ELF-1 (cell line): ENCODE measurements around the gene FAM53B.

Experiments used
- DNase-seq: peaks from one replicate; pipeline ENCODE4 v3.0.0-alpha.2; 2016; ENCODE audit warnings: low read depth, low spot score

The FAM53B gene

GRCh38 chr10:124697837-124698544, 46.2 kb downstream of the FAM53B start:
- peak; percentile 30 for DNase-seq

DNA sequence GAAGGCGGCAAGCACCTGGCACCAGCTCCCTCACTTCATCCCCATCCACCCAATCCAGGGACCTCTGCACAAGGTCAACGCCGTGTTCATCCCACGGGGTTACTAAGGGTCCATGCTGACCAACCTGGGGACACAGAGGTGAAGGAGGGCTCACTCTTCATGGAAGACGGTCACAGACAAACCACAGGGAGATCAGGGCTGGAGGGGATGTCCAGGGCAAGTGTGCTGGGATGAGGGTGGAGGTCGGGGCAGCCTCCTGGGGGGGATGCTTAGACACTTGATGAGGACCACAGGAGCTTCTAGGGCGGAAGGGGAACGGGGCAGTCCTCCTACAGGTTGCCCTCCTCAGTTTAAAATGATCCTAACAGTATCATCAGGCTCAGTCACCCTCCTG, 46.7 kb downstream of the FAM53B start:
- no peak for DNase-seq

GRCh38 chr10:124696446-124697392, 47.5 kb downstream of the FAM53B start:
- no peak for DNase-seq

GRCh38 chr10:124695259-124695658, 48.9 kb downstream of the FAM53B start:
- DNase-seq = no peak

DNA sequence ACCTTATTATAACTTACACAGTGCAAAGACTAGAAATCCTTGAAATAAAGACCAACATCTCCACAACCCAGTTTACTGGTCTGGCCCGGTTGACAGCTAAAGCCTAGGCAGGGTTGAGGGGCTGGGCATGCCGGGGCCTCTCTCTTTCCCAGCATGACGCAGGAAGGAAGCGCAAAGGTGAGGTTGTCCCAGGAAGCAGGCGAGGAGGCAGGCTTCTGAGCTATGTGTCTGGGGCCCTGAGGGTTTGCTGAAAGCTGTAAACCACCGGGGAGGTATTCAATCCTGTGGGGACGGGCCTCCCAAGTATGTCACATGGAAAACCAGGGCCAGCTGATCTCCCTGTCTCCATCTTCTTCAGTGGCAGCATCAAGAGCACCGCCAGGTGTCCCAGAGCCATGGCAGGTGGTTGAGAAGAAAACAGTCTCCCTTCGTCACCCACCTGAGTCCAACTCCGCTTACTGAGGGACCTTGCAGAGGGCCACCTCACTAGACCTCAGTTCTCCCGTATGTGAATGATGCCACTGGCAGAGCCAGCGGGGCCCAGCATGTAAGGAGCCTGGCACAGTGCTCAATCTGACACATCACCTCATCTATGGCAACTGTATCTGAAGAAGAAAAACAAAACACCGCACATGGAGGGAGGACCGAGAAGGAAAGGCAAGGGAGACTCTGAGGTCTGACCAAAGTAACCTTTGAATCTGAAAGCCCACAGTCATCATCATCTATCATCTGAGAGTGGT, 49.5 kb downstream of the FAM53B start:
- peak; percentile 13 for DNase-seq

- DNase-seq = no peak
Measured at GRCh38 chr10:124693801-124694416, 50.3 kb downstream of the FAM53B start.

DNA sequence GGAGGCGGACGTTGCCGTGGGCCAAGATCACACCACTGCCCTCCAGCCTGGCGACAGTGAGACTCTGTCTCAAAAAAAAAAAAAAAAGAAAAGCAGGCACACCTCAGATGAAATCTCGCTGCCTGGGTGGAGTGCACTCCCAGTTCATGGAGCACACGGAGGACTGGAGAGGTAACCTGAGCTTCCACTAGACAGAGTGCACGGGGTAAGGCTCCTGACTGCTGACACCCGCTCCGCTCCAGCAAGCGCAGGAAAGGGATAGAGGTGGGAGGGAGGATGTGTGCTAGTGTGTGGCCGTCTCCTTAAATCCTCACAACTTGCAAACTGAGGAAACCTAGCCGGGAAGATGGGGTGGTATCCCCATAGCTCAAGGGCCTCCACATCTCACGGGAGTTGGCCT, 50.8 kb downstream of the FAM53B start:
- DNase-seq = no peak

- DNase-seq = no peak
Measured at GRCh38 chr10:124692100-124692446, 52.1 kb downstream of the FAM53B start.

DNA sequence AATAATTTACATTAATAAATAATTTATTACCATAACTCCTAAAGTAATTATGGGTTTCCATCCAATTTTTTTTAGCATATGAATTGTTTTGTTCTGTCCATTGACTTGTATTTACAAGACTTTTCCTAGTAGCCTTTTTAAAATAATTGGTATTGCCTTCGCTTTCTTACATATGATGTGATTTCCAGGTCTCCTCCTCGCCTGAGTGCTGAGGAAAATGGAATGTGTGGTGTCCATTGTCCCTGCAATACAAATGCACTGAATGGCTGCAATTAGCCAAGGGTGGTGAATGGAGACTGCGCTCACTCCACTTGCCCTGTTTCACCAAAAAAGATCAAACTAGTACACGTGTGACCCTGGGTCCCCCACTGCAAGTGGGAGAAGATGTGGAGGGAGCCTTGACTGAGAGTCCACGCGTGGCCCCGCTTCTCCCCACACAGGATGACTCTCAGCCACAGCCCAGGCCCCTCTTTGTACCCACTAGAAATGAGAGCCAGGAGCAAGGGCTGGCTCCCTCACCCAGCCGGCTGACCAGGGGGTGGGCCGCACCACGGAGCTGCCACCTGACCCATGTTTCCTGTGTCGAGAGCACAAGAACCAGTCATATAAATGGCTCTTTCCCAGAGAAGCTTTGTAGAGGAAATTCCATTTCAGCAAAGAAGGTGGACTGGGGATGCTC, 52.6 kb downstream of the FAM53B start:
- DNase-seq = no peak

- no peak for DNase-seq
Measured at GRCh38 chr10:124691002-124691401, 53.2 kb downstream of the FAM53B start.

GRCh38 chr10:124689911-124690498, 54.2 kb downstream of the FAM53B start:
- DNase-seq = no peak

GRCh38 chr10:124688889-124689670, 55.1 kb downstream of the FAM53B start:
- no peak for DNase-seq

GRCh38 chr10:124688386-124688785, 55.8 kb downstream of the FAM53B start:
- DNase-seq = no peak

DNA sequence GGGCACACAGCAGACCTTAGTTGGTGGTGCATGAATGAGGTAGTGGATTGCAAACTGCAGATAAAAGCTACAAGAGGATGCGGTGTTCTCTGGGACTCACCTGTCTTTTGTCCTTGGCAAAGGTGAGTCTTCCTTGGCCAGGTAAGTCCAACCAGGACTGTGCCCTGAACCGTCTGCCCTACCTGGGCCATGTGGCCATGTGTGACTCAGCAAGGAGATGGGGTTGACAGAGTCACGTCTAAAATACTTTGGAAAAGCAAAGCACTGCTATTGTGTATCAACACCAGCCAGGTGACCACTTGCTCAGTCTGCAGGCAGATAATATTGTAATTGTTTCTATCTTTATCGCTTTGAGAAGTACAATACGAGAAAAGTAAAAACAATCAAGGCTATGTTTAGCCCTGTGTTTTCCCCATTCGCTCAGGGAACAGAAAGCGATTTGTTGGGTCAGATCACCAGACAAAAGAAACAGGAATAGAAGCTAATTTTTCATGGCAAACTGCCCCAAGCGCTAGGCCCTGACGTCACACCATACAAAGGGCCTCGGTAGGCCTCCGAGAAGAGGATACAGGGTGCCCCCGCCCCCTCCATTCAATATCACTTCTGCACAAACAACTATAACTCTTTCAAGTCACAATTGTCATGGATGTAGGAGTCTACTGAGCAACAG, 57.3 kb downstream of the FAM53B start:
- no peak for DNase-seq

- no peak for DNase-seq
Measured at GRCh38 chr10:124685261-124685660, 58.9 kb downstream of the FAM53B start.

DNA sequence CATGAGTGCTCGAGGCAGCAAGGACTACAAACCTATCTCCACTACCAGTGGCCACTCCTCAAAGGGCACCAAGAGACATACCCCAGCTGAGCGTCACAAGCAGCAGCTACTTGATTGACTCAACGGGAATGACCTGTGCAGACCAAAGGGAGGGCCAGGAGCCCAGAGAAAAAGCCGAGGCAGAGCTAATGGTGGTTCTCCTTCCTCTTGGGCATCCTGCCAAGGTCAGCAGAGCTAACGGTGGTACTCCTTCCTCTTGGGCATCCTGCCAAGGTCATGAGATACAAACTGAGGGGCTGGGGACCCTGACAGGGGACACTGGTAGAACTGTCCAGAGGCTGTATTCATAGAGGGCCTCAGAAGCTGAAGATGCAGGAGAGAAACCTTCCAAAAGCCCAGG, 60.4 kb downstream of the FAM53B start:
- no peak for DNase-seq

DNA sequence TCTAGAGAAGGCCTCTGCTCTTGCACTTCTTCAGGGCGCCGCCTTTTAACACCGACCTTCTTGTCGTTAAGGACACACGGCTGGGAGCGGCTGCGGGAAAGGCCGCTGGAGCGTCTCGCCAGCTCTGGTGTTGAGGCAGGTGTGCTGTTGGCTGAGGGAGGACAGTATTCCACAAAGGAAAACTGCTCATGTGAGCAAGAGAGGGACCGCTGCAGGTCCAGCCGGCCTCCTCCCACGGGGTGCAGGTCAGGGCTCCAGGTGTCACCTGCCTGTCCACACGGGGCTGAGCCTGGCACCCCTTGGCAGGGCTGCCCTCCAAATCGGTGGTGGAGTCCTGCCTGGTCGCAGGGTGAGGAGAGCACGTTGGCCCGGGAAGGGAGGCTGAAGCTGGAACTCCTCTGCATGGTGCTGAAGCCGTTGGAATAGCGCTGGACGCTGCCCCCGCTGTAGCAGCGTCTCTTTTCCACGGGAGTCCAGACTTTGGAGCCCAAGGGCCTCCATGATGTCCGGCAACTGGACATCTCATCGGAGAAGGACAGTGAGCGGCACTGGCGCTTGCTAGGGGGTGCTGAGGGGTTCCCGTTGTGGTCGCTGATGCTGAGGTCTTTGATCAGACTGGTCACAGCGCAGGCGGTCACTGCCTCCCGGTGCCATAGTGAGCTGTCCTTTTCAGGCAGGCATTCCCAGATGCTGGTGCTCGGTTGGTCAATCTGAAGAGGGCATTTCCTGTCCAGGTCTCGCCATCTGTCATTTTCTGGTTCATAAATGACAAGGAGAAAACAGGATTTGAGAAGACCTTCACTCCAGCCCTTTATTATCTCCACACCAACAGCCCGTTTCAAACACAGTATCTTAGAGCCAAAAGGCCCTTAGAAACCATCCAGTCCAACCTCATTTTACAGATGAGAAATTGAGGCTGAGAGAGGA, 62.3 kb downstream of the FAM53B start:
- DNase-seq = no peak

DNA sequence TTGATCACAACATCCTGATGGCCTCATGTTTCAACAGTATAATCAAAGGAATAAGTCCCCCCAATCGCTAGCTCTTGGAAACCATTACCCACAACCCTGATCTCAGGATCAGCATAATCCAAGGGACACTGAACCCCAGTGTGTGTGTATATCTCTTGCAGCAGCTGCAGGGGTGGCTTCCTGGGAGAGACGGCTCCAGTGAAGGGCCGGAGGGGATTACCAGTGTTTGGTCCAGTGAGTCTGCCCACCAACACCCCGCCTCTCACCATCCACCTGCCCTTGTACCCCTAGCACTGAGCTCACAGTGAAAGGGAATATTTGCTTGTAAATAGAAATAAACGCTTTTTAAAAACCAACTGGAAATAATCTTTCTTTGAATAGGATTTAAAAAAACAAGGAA, 63.1 kb downstream of the FAM53B start:
- DNase-seq = no peak
